ENCODE results near the gene SSR4.

DNA sequence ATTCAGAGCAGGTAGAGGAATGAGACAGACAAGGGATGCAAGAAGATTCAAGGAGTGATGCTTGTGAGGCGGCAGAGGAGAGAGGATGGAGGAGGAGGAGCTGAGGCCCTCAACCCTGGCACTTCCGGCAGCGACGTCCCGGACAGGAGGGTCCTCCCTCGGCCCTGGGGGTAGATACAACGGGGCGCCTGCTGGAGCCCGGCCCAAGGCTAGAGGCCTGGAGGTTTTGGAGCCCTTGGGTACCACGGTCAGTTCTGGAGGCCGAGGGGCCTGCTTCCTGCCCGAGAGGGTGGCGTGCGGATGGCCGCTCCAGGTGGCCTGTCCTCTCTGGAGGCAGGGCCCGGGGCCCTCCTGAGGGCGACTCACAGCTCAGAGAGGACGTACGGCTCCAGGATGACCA is 13.5 kb downstream of the SSR4 start:
- TF ChIP-seq, protein P1, sequence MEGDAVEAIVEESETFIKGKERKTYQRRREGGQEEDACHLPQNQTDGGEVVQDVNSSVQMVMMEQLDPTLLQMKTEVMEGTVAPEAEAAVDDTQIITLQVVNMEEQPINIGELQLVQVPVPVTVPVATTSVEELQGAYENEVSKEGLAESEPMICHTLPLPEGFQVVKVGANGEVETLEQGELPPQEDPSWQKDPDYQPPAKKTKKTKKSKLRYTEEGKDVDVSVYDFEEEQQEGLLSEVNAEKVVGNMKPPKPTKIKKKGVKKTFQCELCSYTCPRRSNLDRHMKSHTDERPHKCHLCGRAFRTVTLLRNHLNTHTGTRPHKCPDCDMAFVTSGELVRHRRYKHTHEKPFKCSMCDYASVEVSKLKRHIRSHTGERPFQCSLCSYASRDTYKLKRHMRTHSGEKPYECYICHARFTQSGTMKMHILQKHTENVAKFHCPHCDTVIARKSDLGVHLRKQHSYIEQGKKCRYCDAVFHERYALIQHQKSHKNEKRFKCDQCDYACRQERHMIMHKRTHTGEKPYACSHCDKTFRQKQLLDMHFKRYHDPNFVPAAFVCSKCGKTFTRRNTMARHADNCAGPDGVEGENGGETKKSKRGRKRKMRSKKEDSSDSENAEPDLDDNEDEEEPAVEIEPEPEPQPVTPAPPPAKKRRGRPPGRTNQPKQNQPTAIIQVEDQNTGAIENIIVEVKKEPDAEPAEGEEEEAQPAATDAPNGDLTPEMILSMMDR (IDR thresholded peaks at IDR 0.05 in 2 of 3, conservative IDR thresholded peaks at IDR 0.05 in 1 of 3; ENCODE audit: borderline replicate concordance in 1 of 3, insufficient read depth in 1 of 3, low read depth in 2 of 3, low read length in 2 of 3), result no peak
- no peak for TF ChIP-seq SP1 (IDR thresholded peaks at IDR 0.05; ENCODE audit: low read depth)
- TF ChIP-seq EZH2phosphoT487 (IDR thresholded peaks at IDR 0.05; ENCODE audit: borderline replicate concordance), result no peak
- no peak for TF ChIP-seq SRF (IDR thresholded peaks at IDR 0.05; ENCODE audit: low read depth)
- TF ChIP-seq POLR2A (IDR thresholded peaks at IDR 0.05; ENCODE audit: borderline replicate concordance, extremely low read depth, insufficient read depth, insufficient read length), result no peak
- no peak for TF ChIP-seq EZH2 (IDR thresholded peaks at IDR 0.05)
- TF ChIP-seq RAD21 (IDR thresholded peaks at IDR 0.05; ENCODE audit: low read depth), result no peak
- TF ChIP-seq, protein P2, sequence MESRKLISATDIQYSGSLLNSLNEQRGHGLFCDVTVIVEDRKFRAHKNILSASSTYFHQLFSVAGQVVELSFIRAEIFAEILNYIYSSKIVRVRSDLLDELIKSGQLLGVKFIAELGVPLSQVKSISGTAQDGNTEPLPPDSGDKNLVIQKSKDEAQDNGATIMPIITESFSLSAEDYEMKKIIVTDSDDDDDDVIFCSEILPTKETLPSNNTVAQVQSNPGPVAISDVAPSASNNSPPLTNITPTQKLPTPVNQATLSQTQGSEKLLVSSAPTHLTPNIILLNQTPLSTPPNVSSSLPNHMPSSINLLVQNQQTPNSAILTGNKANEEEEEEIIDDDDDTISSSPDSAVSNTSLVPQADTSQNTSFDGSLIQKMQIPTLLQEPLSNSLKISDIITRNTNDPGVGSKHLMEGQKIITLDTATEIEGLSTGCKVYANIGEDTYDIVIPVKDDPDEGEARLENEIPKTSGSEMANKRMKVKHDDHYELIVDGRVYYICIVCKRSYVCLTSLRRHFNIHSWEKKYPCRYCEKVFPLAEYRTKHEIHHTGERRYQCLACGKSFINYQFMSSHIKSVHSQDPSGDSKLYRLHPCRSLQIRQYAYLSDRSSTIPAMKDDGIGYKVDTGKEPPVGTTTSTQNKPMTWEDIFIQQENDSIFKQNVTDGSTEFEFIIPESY (IDR thresholded peaks at IDR 0.05; ENCODE audit: extremely low read depth, insufficient replicate concordance, low read length), result no peak
- TF ChIP-seq, protein P3, sequence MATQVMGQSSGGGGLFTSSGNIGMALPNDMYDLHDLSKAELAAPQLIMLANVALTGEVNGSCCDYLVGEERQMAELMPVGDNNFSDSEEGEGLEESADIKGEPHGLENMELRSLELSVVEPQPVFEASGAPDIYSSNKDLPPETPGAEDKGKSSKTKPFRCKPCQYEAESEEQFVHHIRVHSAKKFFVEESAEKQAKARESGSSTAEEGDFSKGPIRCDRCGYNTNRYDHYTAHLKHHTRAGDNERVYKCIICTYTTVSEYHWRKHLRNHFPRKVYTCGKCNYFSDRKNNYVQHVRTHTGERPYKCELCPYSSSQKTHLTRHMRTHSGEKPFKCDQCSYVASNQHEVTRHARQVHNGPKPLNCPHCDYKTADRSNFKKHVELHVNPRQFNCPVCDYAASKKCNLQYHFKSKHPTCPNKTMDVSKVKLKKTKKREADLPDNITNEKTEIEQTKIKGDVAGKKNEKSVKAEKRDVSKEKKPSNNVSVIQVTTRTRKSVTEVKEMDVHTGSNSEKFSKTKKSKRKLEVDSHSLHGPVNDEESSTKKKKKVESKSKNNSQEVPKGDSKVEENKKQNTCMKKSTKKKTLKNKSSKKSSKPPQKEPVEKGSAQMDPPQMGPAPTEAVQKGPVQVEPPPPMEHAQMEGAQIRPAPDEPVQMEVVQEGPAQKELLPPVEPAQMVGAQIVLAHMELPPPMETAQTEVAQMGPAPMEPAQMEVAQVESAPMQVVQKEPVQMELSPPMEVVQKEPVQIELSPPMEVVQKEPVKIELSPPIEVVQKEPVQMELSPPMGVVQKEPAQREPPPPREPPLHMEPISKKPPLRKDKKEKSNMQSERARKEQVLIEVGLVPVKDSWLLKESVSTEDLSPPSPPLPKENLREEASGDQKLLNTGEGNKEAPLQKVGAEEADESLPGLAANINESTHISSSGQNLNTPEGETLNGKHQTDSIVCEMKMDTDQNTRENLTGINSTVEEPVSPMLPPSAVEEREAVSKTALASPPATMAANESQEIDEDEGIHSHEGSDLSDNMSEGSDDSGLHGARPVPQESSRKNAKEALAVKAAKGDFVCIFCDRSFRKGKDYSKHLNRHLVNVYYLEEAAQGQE (IDR thresholded peaks at IDR 0.05; ENCODE audit: low read depth), result no peak
- no peak for TF ChIP-seq CEBPB (IDR thresholded peaks at IDR 0.05; ENCODE audit: low read depth)

Data from HCT116 (cell line).